ENCODE measurements around the gene SLC25A10. TPM values are rescaled to one million over a fixed set of nuclear protein-coding genes. Genes with fewer than 3 reads are reported as not detected.

The SLC25A10 gene
- total RNA-seq, 1 donor from 2014 or later: 6.3 TPM

DNA sequence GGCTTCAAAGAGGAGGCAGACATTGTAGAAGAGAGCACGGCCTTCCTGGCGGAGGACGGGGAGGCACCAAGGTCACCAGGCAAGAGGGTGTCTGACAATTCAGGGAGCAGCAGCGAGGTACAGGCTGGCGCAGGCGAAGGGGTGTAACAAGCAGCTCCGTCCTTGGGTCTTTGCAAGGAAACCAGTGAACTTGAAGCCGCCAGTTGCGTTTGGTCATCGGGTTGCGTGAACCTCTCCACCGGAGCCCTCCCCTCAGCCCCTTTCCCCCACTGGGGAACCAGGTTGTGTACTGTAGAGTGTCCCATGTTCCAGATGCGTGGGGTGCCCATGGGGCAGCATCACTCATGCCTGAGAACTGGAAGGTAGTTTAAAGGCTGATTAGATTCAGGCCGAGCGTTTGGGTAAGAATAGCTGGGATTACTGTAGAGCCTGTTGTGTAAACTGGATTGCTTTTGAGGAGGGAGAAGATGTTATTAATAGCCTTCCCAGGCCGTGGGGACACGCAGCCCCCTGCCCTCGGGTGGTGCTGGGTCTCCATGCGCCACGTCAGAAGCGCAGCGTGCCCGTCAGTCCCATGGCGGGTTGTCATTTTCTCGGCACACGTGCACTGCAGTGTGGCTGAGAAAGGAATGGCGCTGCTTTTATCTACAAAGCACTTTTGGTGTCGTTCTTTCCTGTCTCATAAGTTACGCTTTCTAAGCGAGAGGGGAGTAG, 6.4 kb upstream of the SLC25A10 start:
- DNase-seq (no peak), ATAC-seq (no peak)
- intact Hi-C loops (cut with DNase I): no loop called here

DNA sequence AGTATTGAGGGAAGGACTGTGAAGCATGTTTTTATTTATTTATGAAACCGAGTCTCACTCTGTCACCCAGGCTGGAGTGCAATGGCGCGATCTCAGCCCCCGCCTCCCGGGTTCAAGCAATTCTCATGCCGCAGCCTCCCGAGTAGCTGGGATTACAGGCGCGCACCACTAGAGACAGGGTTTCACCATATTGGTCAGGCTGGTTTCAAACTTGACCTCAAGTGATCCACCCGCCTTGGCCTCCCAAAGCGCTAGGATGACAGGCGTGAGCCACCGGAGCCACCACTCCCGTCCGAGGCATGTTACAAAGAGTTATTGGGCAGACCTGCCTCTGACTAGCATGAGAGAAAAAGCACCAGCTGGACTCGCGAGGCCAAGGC, 5.9 kb upstream of the SLC25A10 start:
- TF ChIP-seq, protein P1, sequence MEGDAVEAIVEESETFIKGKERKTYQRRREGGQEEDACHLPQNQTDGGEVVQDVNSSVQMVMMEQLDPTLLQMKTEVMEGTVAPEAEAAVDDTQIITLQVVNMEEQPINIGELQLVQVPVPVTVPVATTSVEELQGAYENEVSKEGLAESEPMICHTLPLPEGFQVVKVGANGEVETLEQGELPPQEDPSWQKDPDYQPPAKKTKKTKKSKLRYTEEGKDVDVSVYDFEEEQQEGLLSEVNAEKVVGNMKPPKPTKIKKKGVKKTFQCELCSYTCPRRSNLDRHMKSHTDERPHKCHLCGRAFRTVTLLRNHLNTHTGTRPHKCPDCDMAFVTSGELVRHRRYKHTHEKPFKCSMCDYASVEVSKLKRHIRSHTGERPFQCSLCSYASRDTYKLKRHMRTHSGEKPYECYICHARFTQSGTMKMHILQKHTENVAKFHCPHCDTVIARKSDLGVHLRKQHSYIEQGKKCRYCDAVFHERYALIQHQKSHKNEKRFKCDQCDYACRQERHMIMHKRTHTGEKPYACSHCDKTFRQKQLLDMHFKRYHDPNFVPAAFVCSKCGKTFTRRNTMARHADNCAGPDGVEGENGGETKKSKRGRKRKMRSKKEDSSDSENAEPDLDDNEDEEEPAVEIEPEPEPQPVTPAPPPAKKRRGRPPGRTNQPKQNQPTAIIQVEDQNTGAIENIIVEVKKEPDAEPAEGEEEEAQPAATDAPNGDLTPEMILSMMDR (IDR thresholded peaks at IDR 0.05): no peak
- no peaks in the 10 kb centered on the region for H3K27me3 ChIP-seq
- peaks cover 32% of the 10 kb centered on the region for H3K4me1 ChIP-seq
- ATAC-seq (no peak), DNase-seq (no peak)
- intact Hi-C loops (cut with DNase I): no loop called here
- H3K9me3 ChIP-seq: no peaks in the 10 kb centered on the region
- no peak overlapping the region for H3K27ac ChIP-seq
- peaks cover 33% of the 10 kb centered on the region for H3K36me3 ChIP-seq
- no peak overlapping the region for H3K4me3 ChIP-seq

More for the DNA sequence above, 6.4 kb upstream of the SLC25A10 start:
- no peak overlapping the region for H3K4me3 ChIP-seq
- H3K4me1 ChIP-seq: peaks cover 32% of the 10 kb centered on the region
- H3K27me3 ChIP-seq: no peaks in the 10 kb centered on the region
- no peak overlapping the region for H3K27ac ChIP-seq
- H3K36me3 ChIP-seq: peaks cover 39% of the 10 kb centered on the region
- TF ChIP-seq, protein P1 (IDR thresholded peaks at IDR 0.05): no peak
- no peaks in the 10 kb centered on the region for H3K9me3 ChIP-seq

DNA sequence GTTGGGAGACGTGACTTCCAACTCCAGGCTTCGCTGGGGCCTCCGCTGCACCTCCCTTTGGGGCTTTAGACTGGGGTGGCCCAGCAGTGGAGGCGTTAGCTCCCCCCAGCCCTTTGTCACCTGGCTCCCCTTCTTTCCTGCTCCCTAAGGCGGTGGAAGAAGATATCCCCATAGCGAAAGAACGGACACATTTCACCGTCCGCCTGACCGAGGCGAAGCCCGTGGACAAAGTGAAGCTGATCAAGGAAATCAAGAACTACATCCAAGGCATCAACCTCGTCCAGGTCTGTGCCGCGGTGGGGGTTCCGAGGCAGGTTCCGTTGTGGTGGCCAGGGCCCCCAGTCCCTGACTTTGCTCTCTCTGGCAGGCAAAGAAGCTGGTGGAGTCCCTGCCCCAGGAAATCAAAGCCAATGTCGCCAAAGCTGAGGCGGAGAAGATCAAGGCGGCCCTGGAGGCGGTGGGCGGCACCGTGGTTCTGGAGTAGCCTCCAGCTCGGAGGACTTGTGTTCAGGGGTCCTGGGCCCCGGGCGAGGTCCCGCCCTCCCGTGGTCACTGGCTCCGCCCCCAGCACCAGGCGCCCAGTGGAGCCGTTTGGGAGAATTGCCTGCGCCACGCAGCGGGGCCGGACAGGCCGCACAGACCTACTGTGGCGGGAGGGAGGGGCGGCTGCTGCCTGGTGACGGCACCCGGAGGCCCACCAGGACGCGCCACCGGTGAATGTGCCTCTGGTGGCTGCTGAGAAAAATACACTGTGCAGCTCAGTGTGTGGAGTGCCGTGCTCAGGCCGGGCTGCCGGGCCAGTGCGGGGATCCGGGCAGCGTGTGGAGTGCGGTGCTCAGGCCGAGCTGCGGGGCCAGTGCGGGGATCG, 5.1 kb upstream of the SLC25A10 start:
- intact Hi-C loops (cut with DNase I): no loop called here
- DNase-seq (no peak), ATAC-seq (no peak)
- Histone ChIP-seq H3K4me3 (no peak overlapping the region), H3K27me3 (no peaks in the 10 kb centered on the region), H3K9me3 (no peaks in the 10 kb centered on the region), H3K36me3 (peaks cover 30% of the 10 kb centered on the region), H3K27ac (no peak overlapping the region), H3K4me1 (peaks cover 30% of the 10 kb centered on the region)
- TF ChIP-seq, protein P1 (IDR thresholded peaks at IDR 0.05): no peak

DNA sequence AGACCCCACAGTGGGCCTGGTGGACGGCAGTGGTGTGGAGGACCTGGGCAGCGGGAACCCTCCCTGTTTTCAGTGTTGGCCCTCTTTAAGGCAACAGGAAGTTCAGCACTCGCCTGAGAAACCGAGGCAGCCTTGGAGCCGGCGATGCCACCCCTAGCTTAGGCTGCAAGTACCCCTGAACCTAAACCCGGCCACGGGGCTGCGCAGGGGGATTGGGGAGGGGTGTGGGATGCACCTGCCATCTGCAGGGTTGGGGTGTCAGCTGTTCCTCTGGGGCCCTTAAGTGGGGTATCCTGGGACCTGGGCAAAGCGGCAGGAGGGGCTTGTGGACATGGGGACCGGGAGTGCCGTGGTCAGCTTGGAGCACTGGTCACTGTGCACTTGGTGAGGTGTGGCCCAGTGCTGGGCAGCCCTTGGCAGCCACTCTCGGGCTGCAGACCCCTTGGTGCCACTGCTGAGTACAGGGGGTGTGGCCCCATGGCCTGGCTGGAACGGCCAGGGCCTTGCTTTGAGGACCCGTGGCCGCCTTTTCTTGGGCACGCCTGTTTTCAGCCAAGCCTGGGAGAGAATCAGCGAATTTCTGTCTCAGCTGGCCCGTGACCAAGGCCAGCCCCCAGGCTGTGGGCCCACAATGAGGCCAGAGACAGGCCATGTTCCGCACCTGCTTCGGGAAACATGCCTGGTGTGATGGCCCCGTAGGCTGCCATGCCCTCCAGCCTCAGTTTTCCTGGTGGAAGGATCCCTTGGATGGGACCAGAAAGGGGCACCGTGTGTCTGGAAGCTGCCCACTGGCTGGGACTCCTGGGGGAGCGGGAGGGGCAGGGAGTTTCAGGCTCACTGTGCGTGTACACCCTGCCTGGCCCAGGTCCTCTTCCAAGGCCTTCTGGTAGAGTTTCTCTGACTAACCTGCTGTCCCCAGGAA, 4.1 kb upstream of the SLC25A10 start:
- no peak for ATAC-seq
- intact Hi-C loops (cut with DNase I): no loop called here
- Histone ChIP-seq H3K36me3 (peaks cover 30% of the 10 kb centered on the region), H3K4me3 (no peak overlapping the region), H3K27ac (no peak overlapping the region), H3K9me3 (no peaks in the 10 kb centered on the region), H3K27me3 (no peaks in the 10 kb centered on the region), H3K4me1 (peaks cover 28% of the 10 kb centered on the region)
- no peak for DNase-seq
- TF ChIP-seq, protein P1 (IDR thresholded peaks at IDR 0.05): no peak

DNA sequence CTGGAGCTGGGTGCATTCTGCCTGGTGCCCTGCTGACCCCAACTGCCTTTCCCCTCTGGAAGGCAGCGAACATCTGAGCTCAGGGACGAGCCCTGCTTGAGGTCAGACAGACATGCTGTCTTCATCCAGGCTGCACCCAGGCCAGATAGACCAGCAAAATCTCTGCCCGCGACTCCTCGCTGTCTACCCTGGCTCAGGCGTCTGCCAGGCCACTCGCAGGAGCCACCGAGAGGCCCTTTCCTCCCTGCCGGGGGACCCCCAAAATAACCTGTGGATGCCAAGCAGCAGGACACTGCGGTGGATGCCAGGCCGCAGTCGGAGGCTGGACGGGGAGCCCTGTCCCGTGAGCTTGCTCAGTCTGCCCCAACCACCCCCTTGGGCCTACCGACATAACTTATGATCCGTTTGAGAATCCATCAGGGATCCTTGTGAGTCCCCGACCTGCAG, 3.3 kb upstream of the SLC25A10 start:
- Histone ChIP-seq H3K4me3 (no peak overlapping the region), H3K4me1 (peaks cover 35% of the 10 kb centered on the region), H3K9me3 (no peaks in the 10 kb centered on the region), H3K27ac (no peak overlapping the region), H3K27me3 (no peaks in the 10 kb centered on the region), H3K36me3 (peaks cover 30% of the 10 kb centered on the region)
- no peak for DNase-seq
- ATAC-seq: no peak
- intact Hi-C loops (cut with DNase I): no loop called here
- TF ChIP-seq, protein P1 (IDR thresholded peaks at IDR 0.05): no peak

All from upper lobe of right lung (tissue), 1 donor.